Sigmoid colon (tissue), 3 donors: ENCODE data around the gene TET1.

Experiments
- CTCF ChIP-seq, 4 experiments: fragments of 450-650 bp in 3 of 4; fragments of 200-600 bp in 1 of 4; IDR thresholded peaks; one replicate each; pipeline ENCODE4 v1.5.1; 2016 to 2019; ENCODE audit warnings: antibody characterized with exemption in 4 of 4, mild to moderate bottlenecking in 3 of 4, moderate library complexity in 2 of 4
- POLR2A ChIP-seq, 2 donors: fragments of 450-650 bp; IDR thresholded peaks; one replicate each; pipeline ENCODE4 v1.6.1; 2016; ENCODE audit warnings: antibody characterized with exemption in 2 of 2, mild to moderate bottlenecking in 2 of 2, moderate library complexity in 2 of 2

- TF ChIP-seq CTCF (IDR thresholded peaks at IDR 0.05) (no peak), POLR2A (IDR thresholded peaks at IDR 0.05) (no peak)
Observed at GRCh38 chr10:68572151-68572550, 12.0 kb downstream of the TET1 start.
